Esophagus squamous epithelium (tissue), 5 donors: ENCODE data around the gene CHRM1. TPM values are rescaled to one million over a fixed set of nuclear protein-coding genes. Genes with fewer than 3 reads are reported as not detected.

Source experiments
- DNase-seq: peaks from one replicate; lab custom pipeline; 2025; lab: John Stamatoyannopoulos, UW
- H3K27ac ChIP-seq, 4 donors: fragments of 200-600 bp; sonication (generic); one replicate each; pipeline ENCODE4 v1.5.1; 2016 to 2019; ENCODE audit warnings: mild to moderate bottlenecking in 1 of 4
- H3K27me3 ChIP-seq, 4 donors: fragments of 200-600 bp; sonication (generic); 1 replicate in 3 of 4; 2 replicates in 1 of 4; pipeline versions ENCODE4 v1.5.1 to v1.6.0; 2017 to 2021; ENCODE audit warnings: antibody characterized with exemption in 1 of 4
- H3K36me3 ChIP-seq, 3 donors: fragments of 200-600 bp; sonication (generic); one replicate each; pipeline ENCODE4 v1.5.1; 2016 to 2019
- H3K4me1 ChIP-seq, 3 donors: fragments of 200-600 bp; sonication (generic); one replicate each; pipeline ENCODE4 v1.5.1; 2017 to 2019
- H3K4me3 ChIP-seq, 4 donors: fragments of 200-600 bp; sonication (generic); 1 replicate in 3 of 4; 2 replicates in 1 of 4; pipeline ENCODE4 v1.5.1; 2016 to 2019; ENCODE audit warnings: mild to moderate bottlenecking in 2 of 4, moderate library complexity in 1 of 4
- H3K9me3 ChIP-seq, 3 donors: fragments of 200-600 bp; sonication (generic); one replicate each; pipeline ENCODE4 v1.5.1; 2016 to 2019
- CTCF ChIP-seq, 6 experiments: fragments of 450-650 bp in 4 of 6; fragments of 200-600 bp in 2 of 6; sonication (generic) in 2 of 6; IDR thresholded peaks; one replicate each; pipeline ENCODE4 v1.5.1; 2016 to 2019; ENCODE audit warnings: antibody characterized with exemption in 6 of 6, mild to moderate bottlenecking in 4 of 6, moderate library complexity in 4 of 6
- POLR2A ChIP-seq, 4 donors: fragments of 450-650 bp; IDR thresholded peaks; one replicate each; pipeline ENCODE4 v1.6.1; 2017; ENCODE audit warnings: antibody characterized with exemption in 4 of 4, mild to moderate bottlenecking in 4 of 4, moderate library complexity in 3 of 4
- WGBS, 2 donors: methylation state at CpG; one replicate each; pipeline ENCODE4 v1.1.5; 2018; 5-methylcytosine and 5-hydroxymethylcytosine counted together
- intact Hi-C: fragments of 100-400 bp; cut with DNase I; formaldehyde crosslinking; loops from one replicate; pipeline ENCODE4 v1.15.0; 2022
- total RNA-seq, 4 donors: library from RNA; depleted of rRNA; stranded (reverse); fragments of >200 nt; gene quantifications; one replicate each; pipeline ENCODE4 v1.1.0, GENCODE V29; 2016
- donor health status: DM: yes; HTN: yes; CAD: no.

The CHRM1 gene
- total RNA-seq, 4 donors from 2014 or later: 0.30 to 0.73 TPM; not detected in 2

GRCh38 chr11:62885137-62885750 lies 35.9 kb downstream of the CHRM1 start:
- H3K36me3 ChIP-seq: peaks cover 52 to 81% (median 72%) of the 10 kb centered on the region in 3 donors
- intact Hi-C loops: no loop called here
- H3K4me3 ChIP-seq: no peak overlapping the region
- H3K27me3 ChIP-seq: no peaks in the 10 kb centered on the region
- TF ChIP-seq CTCF (IDR thresholded peaks at IDR 0.05) (no peak), POLR2A (IDR thresholded peaks at IDR 0.05) (no peak)
- peaks cover 30 to 88% (median 38%) of the 10 kb centered on the region in 3 donors for H3K4me1 ChIP-seq
- H3K9me3 ChIP-seq: no peaks in the 10 kb centered on the region
- no peak for DNase-seq
- WGBS, 2 donors: 76 to 81% methylated on average over 11 of the region's 11 CpGs
- H3K27ac ChIP-seq: no peak overlapping the region

- DNase-seq: no peak
- 40 to 60% methylated on average over 3 of the region's 3 CpGs for WGBS, 2 donors
- no peaks in the 10 kb centered on the region for H3K9me3 ChIP-seq
- H3K4me1 ChIP-seq: peaks cover 44 to 88% (median 50%) of the 10 kb centered on the region in 3 donors
- peak overlapping the region; percentile 36 to 100 (median 98) for H3K27ac ChIP-seq
- H3K36me3 ChIP-seq: peaks cover 45 to 67% (median 64%) of the 10 kb centered on the region in 3 donors
- intact Hi-C loops: loop anchor here (5.0 kb wide), 1 partner anchor 96 kb away; the partner anchor contains the start of gene TMEM179B
- H3K4me3 ChIP-seq: peak overlapping the region in 2 of 4 donors; percentile 74 to 93
- TF ChIP-seq POLR2A (IDR thresholded peaks at IDR 0.05) (no peak), CTCF (IDR thresholded peaks at IDR 0.05) (no peak)
- no peaks in the 10 kb centered on the region for H3K27me3 ChIP-seq
Measured at GRCh38 chr11:62883673-62884072, 37.5 kb downstream of the CHRM1 start.

GRCh38 chr11:62882788-62883501 lies 38.2 kb downstream of the CHRM1 start:
- intact Hi-C loops: loop anchor here (5.0 kb wide), 1 partner anchor 96 kb away; the partner anchor contains the start of gene TMEM179B
- 27 to 45% methylated on average over 5 of the region's 5 CpGs for WGBS, 2 donors
- no peaks in the 10 kb centered on the region for H3K9me3 ChIP-seq
- peaks cover 44 to 88% (median 51%) of the 10 kb centered on the region in 3 donors for H3K4me1 ChIP-seq
- peaks cover 38 to 60% (median 57%) of the 10 kb centered on the region in 3 donors for H3K36me3 ChIP-seq
- TF ChIP-seq POLR2A (IDR thresholded peaks at IDR 0.05): no peak
- TF ChIP-seq CTCF (IDR thresholded peaks at IDR 0.05): no peak
- no peaks in the 10 kb centered on the region for H3K27me3 ChIP-seq
- no peak for DNase-seq
- peak overlapping the region; percentile 74 to 99 (median 86) for H3K4me3 ChIP-seq
- peak overlapping the region; percentile 95 to 100 (median 98) for H3K27ac ChIP-seq

- Histone ChIP-seq H3K4me3 (peak overlapping the region; percentile 74 to 99 (median 86)), H3K4me1 (peaks cover 44 to 88% (median 51%) of the 10 kb centered on the region in 3 donors), H3K27ac (peak overlapping the region; percentile 95 to 100 (median 98)), H3K36me3 (peaks cover 36 to 54% (median 51%) of the 10 kb centered on the region in 3 donors), H3K27me3 (no peaks in the 10 kb centered on the region), H3K9me3 (no peaks in the 10 kb centered on the region)
- no peak for TF ChIP-seq POLR2A (IDR thresholded peaks at IDR 0.05)
- no peak for TF ChIP-seq CTCF (IDR thresholded peaks at IDR 0.05)
- DNase-seq: no peak
- WGBS, 2 donors: 14 to 19% methylated on average over 6 of the region's 6 CpGs
- intact Hi-C loops: loop anchor here (5.0 kb wide), 1 partner anchor 95 kb away; the partner anchor contains the start of gene TMEM179B
Measured at GRCh38 chr11:62882431-62882749, 38.8 kb downstream of the CHRM1 start.
